Mucosa of rectum (tissue), 2 donors: ENCODE data around the gene SRPRB.

Experiments used
- H3K27ac ChIP-seq, 2 donors: one replicate each; pipeline ENCODE4 v1.7.0; 2013; ENCODE audit warnings: inconsistent platforms in 2 of 2, low read depth in 2 of 2, low read length in 2 of 2
- H3K27me3 ChIP-seq, 2 donors: one replicate each; pipeline ENCODE4 v1.7.0; 2013; ENCODE audit warnings: low read length in 2 of 2; ENCODE audit not compliant: control insufficient read depth in 2 of 2, insufficient read depth in 2 of 2
- H3K36me3 ChIP-seq, 2 donors: one replicate each; pipeline ENCODE4 v1.7.0; 2013; ENCODE audit warnings: low read length in 2 of 2; ENCODE audit not compliant: control insufficient read depth in 2 of 2, insufficient read depth in 2 of 2
- H3K4me1 ChIP-seq, 2 donors: one replicate each; pipeline ENCODE4 v1.7.0; 2013; ENCODE audit warnings: low read length in 2 of 2, mild to moderate bottlenecking in 1 of 2; ENCODE audit not compliant: control insufficient read depth in 2 of 2, insufficient read depth in 2 of 2
- H3K4me3 ChIP-seq, 2 donors: one replicate each; pipeline ENCODE4 v1.7.0; 2013; ENCODE audit warnings: low read length in 2 of 2
- H3K9ac ChIP-seq, 2 donors: one replicate each; pipeline ENCODE4 v1.7.0; 2013; ENCODE audit warnings: low read length in 2 of 2, low read depth in 1 of 2, mild to moderate bottlenecking in 1 of 2
- H3K9me3 ChIP-seq, 2 donors: one replicate each; pipeline ENCODE4 v1.7.0; 2013; ENCODE audit warnings: low read length in 2 of 2; ENCODE audit not compliant: control insufficient read depth in 2 of 2
- donor health status: healthy.
- donor health status: Normal muscosa, but diverticular disease.

The SRPRB gene

GRCh38 chr3:133762539-133762938 is 43.1 kb upstream of the SRPRB start:
- Histone ChIP-seq H3K9ac (no peak overlapping the region), H3K4me3 (no peak overlapping the region), H3K27me3 (no peaks in the 10 kb centered on the region), H3K9me3 (no peaks in the 10 kb centered on the region), H3K4me1 (no peaks in the 10 kb centered on the region), H3K36me3 (no peaks in the 10 kb centered on the region), H3K27ac (no peak overlapping the region)

- H3K27ac ChIP-seq: no peak overlapping the region
- no peaks in the 10 kb centered on the region for H3K36me3 ChIP-seq
- H3K27me3 ChIP-seq: no peaks in the 10 kb centered on the region
- no peak overlapping the region for H3K4me3 ChIP-seq
- no peak overlapping the region for H3K9ac ChIP-seq
- H3K4me1 ChIP-seq: no peaks in the 10 kb centered on the region
- no peaks in the 10 kb centered on the region for H3K9me3 ChIP-seq
Observed at GRCh38 chr3:133763797-133764683, 41.6 kb upstream of the SRPRB start.

GRCh38 chr3:133765256-133765655 is 40.4 kb upstream of the SRPRB start:
- Histone ChIP-seq H3K36me3 (no peaks in the 10 kb centered on the region), H3K9me3 (no peaks in the 10 kb centered on the region), H3K4me3 (no peak overlapping the region), H3K9ac (no peak overlapping the region), H3K27ac (no peak overlapping the region), H3K27me3 (no peaks in the 10 kb centered on the region), H3K4me1 (no peaks in the 10 kb centered on the region)

GRCh38 chr3:133767607-133768006 is 38.0 kb upstream of the SRPRB start:
- H3K36me3 ChIP-seq: no peaks in the 10 kb centered on the region

GRCh38 chr3:133769536-133769935 is 36.1 kb upstream of the SRPRB start:
- Histone ChIP-seq H3K27ac (no peak overlapping the region), H3K27me3 (no peaks in the 10 kb centered on the region), H3K4me3 (no peak overlapping the region), H3K36me3 (no peaks in the 10 kb centered on the region), H3K4me1 (no peaks in the 10 kb centered on the region), H3K9me3 (no peaks in the 10 kb centered on the region), H3K9ac (no peak overlapping the region)

More at GRCh38 chr3:133767607-133768006, 38.0 kb upstream of the SRPRB start:
- no peak overlapping the region for H3K9ac ChIP-seq
- H3K27ac ChIP-seq: no peak overlapping the region
- H3K4me1 ChIP-seq: no peaks in the 10 kb centered on the region
- no peaks in the 10 kb centered on the region for H3K9me3 ChIP-seq
- H3K27me3 ChIP-seq: no peaks in the 10 kb centered on the region
- H3K4me3 ChIP-seq: no peak overlapping the region

- H3K4me3 ChIP-seq: no peak overlapping the region
Observed at GRCh38 chr3:133773732-133774131, 31.9 kb upstream of the SRPRB start.

GRCh38 chr3:133775309-133775708 is 30.3 kb upstream of the SRPRB start:
- Histone ChIP-seq H3K4me3 (no peak overlapping the region), H3K9ac (no peak overlapping the region), H3K27ac (no peak overlapping the region), H3K9me3 (no peaks in the 10 kb centered on the region), H3K36me3 (no peaks in the 10 kb centered on the region), H3K27me3 (no peaks in the 10 kb centered on the region), H3K4me1 (no peaks in the 10 kb centered on the region)

More at GRCh38 chr3:133773732-133774131, 31.9 kb upstream of the SRPRB start:
- no peaks in the 10 kb centered on the region for H3K4me1 ChIP-seq
- H3K9ac ChIP-seq: no peak overlapping the region
- no peak overlapping the region for H3K27ac ChIP-seq
- no peaks in the 10 kb centered on the region for H3K27me3 ChIP-seq
- H3K9me3 ChIP-seq: no peaks in the 10 kb centered on the region
- no peaks in the 10 kb centered on the region for H3K36me3 ChIP-seq

GRCh38 chr3:133775835-133776234 is 29.8 kb upstream of the SRPRB start:
- no peak overlapping the region for H3K27ac ChIP-seq
- no peaks in the 10 kb centered on the region for H3K9me3 ChIP-seq
- no peak overlapping the region for H3K4me3 ChIP-seq
- H3K4me1 ChIP-seq: no peaks in the 10 kb centered on the region
- no peaks in the 10 kb centered on the region for H3K27me3 ChIP-seq
- H3K9ac ChIP-seq: no peak overlapping the region
- no peaks in the 10 kb centered on the region for H3K36me3 ChIP-seq

GRCh38 chr3:133776794-133777438 is 28.7 kb upstream of the SRPRB start:
- Histone ChIP-seq H3K36me3 (no peaks in the 10 kb centered on the region), H3K27ac (no peak overlapping the region), H3K27me3 (no peaks in the 10 kb centered on the region), H3K9ac (no peak overlapping the region), H3K4me1 (no peaks in the 10 kb centered on the region), H3K9me3 (no peaks in the 10 kb centered on the region), H3K4me3 (no peak overlapping the region)

GRCh38 chr3:133777807-133778568 is 27.6 kb upstream of the SRPRB start:
- Histone ChIP-seq H3K4me1 (no peaks in the 10 kb centered on the region), H3K4me3 (no peak overlapping the region), H3K9me3 (no peaks in the 10 kb centered on the region), H3K9ac (no peak overlapping the region), H3K27ac (no peak overlapping the region), H3K36me3 (no peaks in the 10 kb centered on the region), H3K27me3 (no peaks in the 10 kb centered on the region)
